ENCODE measurements around the gene MARCKS. TPM values are rescaled to one million over a fixed set of nuclear protein-coding genes. Genes with fewer than 3 reads are reported as not detected.

The MARCKS gene
- total RNA-seq, 1 experiment from 2014 or later = 35.3 TPM

GRCh38 chr6:113825781-113826180 is 31.4 kb upstream of the MARCKS start:
- Histone ChIP-seq H3K4me3 (ENCODE audit: low read depth in 2 of 2, low read length in 2 of 2) (no peak overlapping the region), H3K36me3 (ENCODE audit: control insufficient read depth, insufficient read depth, low read length) (no peaks in the 10 kb centered on the region), H3K9me3 (ENCODE audit: control insufficient read depth, insufficient read depth, low read depth, low read length) (no peaks in the 10 kb centered on the region), H3K4me1 (ENCODE audit: control insufficient read depth, insufficient read depth, low read length) (no peaks in the 10 kb centered on the region), H3K27ac (ENCODE audit: low read length) (no peak overlapping the region), H3K27me3 (ENCODE audit: control insufficient read depth, insufficient read depth, low read length) (peaks cover 6% of the 10 kb centered on the region)
- no peak for DNase-seq (ENCODE audit: low read depth, low spot score)
- POLR2A ChIA-PET = no interaction called here
- CTCF ChIA-PET = interaction anchor here (0.5 kb wide), 1 partner anchor 29 kb away, joined by 3 read pairs; no protein-coding TSS in a partner anchor
- in situ Hi-C loops (cut with HindIII; ENCODE audit: low pct_unique_long_range_greater_than_20kb, low sequenced_read_pairs) (no loop called here), intact Hi-C loops (cut with micrococcal nuclease; ENCODE audit: unreplicated experiment) (no loop called here)
- TF ChIP-seq REST (IDR thresholded peaks at IDR 0.05; ENCODE audit: insufficient read depth in 1 of 2, low read depth in 2 of 2, low read length in 1 of 2) (no peak), CTCF (IDR thresholded peaks at IDR 0.05) (no peak), TCF7L2 (IDR thresholded peaks at IDR 0.05; ENCODE audit: low read depth, low read length) (no peak), SIN3A (IDR thresholded peaks at IDR 0.05; ENCODE audit: borderline replicate concordance, insufficient read depth, low read depth, low read length) (no peak), POLR2AphosphoS5 (IDR thresholded peaks at IDR 0.05; ENCODE audit: low read depth, low read length) (no peak)
- no TSS peak for BruUV-seq (replicated peaks)
- no peak for ATAC-seq

- no peak for DNase-seq (ENCODE audit: low read depth, low spot score)
- Histone ChIP-seq H3K27me3 (ENCODE audit: control insufficient read depth, insufficient read depth, low read length) (peaks cover 5% of the 10 kb centered on the region), H3K36me3 (ENCODE audit: control insufficient read depth, insufficient read depth, low read length) (no peaks in the 10 kb centered on the region), H3K4me3 (ENCODE audit: low read depth in 2 of 2, low read length in 2 of 2) (no peak overlapping the region), H3K9me3 (ENCODE audit: control insufficient read depth, insufficient read depth, low read depth, low read length) (no peaks in the 10 kb centered on the region), H3K27ac (ENCODE audit: low read length) (no peak overlapping the region), H3K4me1 (ENCODE audit: control insufficient read depth, insufficient read depth, low read length) (no peaks in the 10 kb centered on the region)
- ChIA-PET POLR2A (no interaction called here), CTCF (no interaction called here)
- no peak for ATAC-seq
- in situ Hi-C loops (cut with HindIII; ENCODE audit: low pct_unique_long_range_greater_than_20kb, low sequenced_read_pairs) = no loop called here
- intact Hi-C loops (cut with micrococcal nuclease; ENCODE audit: unreplicated experiment) = no loop called here
- TF ChIP-seq TCF7L2 (IDR thresholded peaks at IDR 0.05; ENCODE audit: low read depth, low read length) (no peak), REST (IDR thresholded peaks at IDR 0.05; ENCODE audit: insufficient read depth in 1 of 2, low read depth in 2 of 2, low read length in 1 of 2) (no peak), POLR2AphosphoS5 (IDR thresholded peaks at IDR 0.05; ENCODE audit: low read depth, low read length) (no peak), CTCF (IDR thresholded peaks at IDR 0.05) (no peak), SIN3A (IDR thresholded peaks at IDR 0.05; ENCODE audit: borderline replicate concordance, insufficient read depth, low read depth, low read length) (no peak)
- BruUV-seq (replicated peaks) = no TSS peak
These were observed 28.0 kb upstream of the MARCKS start for GRCh38 chr6:113828984-113829695.

Measured in Panc1 (cell line).